Esophagus muscularis mucosa (tissue), 3 donors: ENCODE results near the gene EFNA4.

ENCODE experiments used
- POLR2A ChIP-seq: fragments of 450-650 bp; IDR thresholded peaks from one replicate; pipeline ENCODE4 v1.6.1; 2017; ENCODE audit warnings: antibody characterized with exemption, moderate library complexity, mild to moderate bottlenecking, low read depth
- POLR2AphosphoS5 ChIP-seq, 2 donors: sonication (generic); formaldehyde crosslinking; IDR thresholded peaks; one replicate each; pipeline ENCODE4 v1.6.1; 2017; ENCODE audit warnings: antibody characterized with exemption in 2 of 2
- TF ChIP-seq, protein P1 (sequence below), 3 experiments: fragments of 200-600 bp in 2 of 3; fragments of 450-650 bp in 1 of 3; sonication (generic) in 2 of 3; IDR thresholded peaks; one replicate each; pipeline ENCODE4 v1.5.1; 2017 to 2019; ENCODE audit warnings: antibody characterized with exemption in 3 of 3, mild to moderate bottlenecking in 2 of 3, moderate library complexity in 1 of 3

DNA sequence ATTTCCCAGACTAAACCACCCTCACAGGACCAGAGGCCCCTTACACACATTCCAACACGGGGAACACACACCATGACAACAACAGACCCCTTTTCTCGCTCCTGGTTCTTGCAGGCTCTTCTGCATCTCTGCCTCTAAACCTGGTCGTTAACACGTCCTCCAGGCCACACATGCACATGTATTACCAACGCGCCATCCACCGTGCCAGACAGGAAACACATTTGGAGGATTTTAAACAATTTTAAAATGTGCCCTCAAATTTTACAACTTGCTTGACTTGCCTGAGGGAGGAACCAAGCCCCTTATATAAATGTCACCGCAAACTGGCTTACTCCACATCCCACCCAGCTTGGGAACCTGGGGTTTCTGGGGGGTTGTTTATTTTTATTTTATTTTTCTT is 47.3 kb downstream of the EFNA4 start:
- TF ChIP-seq, protein P1, sequence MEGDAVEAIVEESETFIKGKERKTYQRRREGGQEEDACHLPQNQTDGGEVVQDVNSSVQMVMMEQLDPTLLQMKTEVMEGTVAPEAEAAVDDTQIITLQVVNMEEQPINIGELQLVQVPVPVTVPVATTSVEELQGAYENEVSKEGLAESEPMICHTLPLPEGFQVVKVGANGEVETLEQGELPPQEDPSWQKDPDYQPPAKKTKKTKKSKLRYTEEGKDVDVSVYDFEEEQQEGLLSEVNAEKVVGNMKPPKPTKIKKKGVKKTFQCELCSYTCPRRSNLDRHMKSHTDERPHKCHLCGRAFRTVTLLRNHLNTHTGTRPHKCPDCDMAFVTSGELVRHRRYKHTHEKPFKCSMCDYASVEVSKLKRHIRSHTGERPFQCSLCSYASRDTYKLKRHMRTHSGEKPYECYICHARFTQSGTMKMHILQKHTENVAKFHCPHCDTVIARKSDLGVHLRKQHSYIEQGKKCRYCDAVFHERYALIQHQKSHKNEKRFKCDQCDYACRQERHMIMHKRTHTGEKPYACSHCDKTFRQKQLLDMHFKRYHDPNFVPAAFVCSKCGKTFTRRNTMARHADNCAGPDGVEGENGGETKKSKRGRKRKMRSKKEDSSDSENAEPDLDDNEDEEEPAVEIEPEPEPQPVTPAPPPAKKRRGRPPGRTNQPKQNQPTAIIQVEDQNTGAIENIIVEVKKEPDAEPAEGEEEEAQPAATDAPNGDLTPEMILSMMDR (IDR thresholded peaks at IDR 0.05): no peak
- no peak for TF ChIP-seq POLR2A
- no peak for TF ChIP-seq POLR2AphosphoS5 (IDR thresholded peaks at IDR 0.05)
